Measurements from ENCODE around the gene MAB21L3. TPM values are rescaled to one million over a fixed set of nuclear protein-coding genes. Genes with fewer than 3 reads are reported as not detected.

Gene MAB21L3
- total and polyA plus RNA-seq, 2 of the 13 experiments (the other 11 are each of a cell fraction or from before 2014, with no cell fraction given), result 0.55 to 4.1 TPM

GRCh38 chr1:116164604-116165368 lies 53.6 kb downstream of the MAB21L3 start:
- no peaks in the 10 kb centered on the region for H3K36me3 ChIP-seq (replicated peaks in 1 of 2; ENCODE audit: control insufficient read depth in 1 of 2, insufficient read depth in 2 of 2, low read length in 2 of 2)
- BruUV-seq (replicated peaks), result no TSS peak
- H4K20me1 ChIP-seq (ENCODE audit: insufficient read depth, low read length), result no peaks in the 10 kb centered on the region
- WGBS (ENCODE audit: low lambda C conversion rate), result 34% methylated on average over 3 of the region's 4 CpGs
- H3K4me3 ChIP-seq (replicated peaks in 1 of 3; ENCODE audit: insufficient read depth in 1 of 3, low read depth in 2 of 3, low read length in 3 of 3), result peak overlapping the region; percentile 31 to 53 (median 43); a peak in 5 of 6 replicates
- ChIA-PET CTCF (ENCODE audit: low intra/inter-chr PET ratio, low total read pairs) (no interaction called here), POLR2A (interaction anchor here (1.1 kb wide), 1 partner anchor 147 kb away, joined by 3 read pairs; no protein-coding TSS in a partner anchor)
- no peak overlapping the region for H2AFZ ChIP-seq (ENCODE audit: low read length)
- FAIRE-seq (no peak), DNase-seq (ENCODE audit: low spot score) (no peak), ATAC-seq (peak; percentile 35)
- H3K4me2 ChIP-seq (ENCODE audit: low read depth, low read length), result peak overlapping the region; percentile 61
- H3K9me3 ChIP-seq (ENCODE audit: low read length), result no peaks in the 10 kb centered on the region
- no peaks in the 10 kb centered on the region; a peak in 1 of 5 replicates for H3K27me3 ChIP-seq (ENCODE audit: control insufficient read depth in 1 of 2, insufficient read depth in 2 of 2, low read length in 2 of 2)
- H3K4me1 ChIP-seq (ENCODE audit: insufficient read depth, low read length), result peaks cover 59% of the 10 kb centered on the region
- intact Hi-C loops (cut with micrococcal nuclease; ENCODE audit: unreplicated experiment) (no loop called here), in situ Hi-C loops (cut with HindIII; ENCODE audit: extremely low pct_ligation_motif_present, low pct_unique_long_range_greater_than_20kb) (loop anchor here (25.0 kb wide), 1 partner anchor 98 kb away; no protein-coding TSS in a partner anchor)
- H3K27ac ChIP-seq (ENCODE audit: extremely low read length, insufficient read depth, low read length), result no peak overlapping the region
- no peak for TF ChIP-seq ZNF256 (CRISPR knock-in tag; conservative IDR thresholded peaks at IDR 0.05)
- TF ChIP-seq HDAC6 (IDR thresholded peaks at IDR 0.05; ENCODE audit: low read depth, low read length), result no peak
- no peak for TF ChIP-seq SNRNP70 (IDR thresholded peaks at IDR 0.05; ENCODE audit: low read depth, low read length)
- no peak for TF ChIP-seq ZBTB20 (CRISPR knock-in tag; IDR thresholded peaks at IDR 0.05; ENCODE audit: borderline replicate concordance, low read depth)
- TF ChIP-seq THYN1 (CRISPR knock-in tag; IDR thresholded peaks at IDR 0.05; ENCODE audit: borderline replicate concordance, low read depth), result no peak
- 0 out of 2 replicates have a peak, but pooled peaks have one; percentile 25 for TF ChIP-seq ZNF687 (CRISPR knock-in tag; IDR thresholded peaks at IDR 0.05)
- H3K9ac ChIP-seq (ENCODE audit: insufficient read depth, low read depth, low read length), result 0 out of 2 replicates have a peak overlapping the region, but pooled peaks have one; percentile 25
- H3K79me2 ChIP-seq (ENCODE audit: insufficient read depth, low read length), result no peaks in the 10 kb centered on the region
